ENCODE measurements around the gene DGKI. TPM values are rescaled to one million over a fixed set of nuclear protein-coding genes. Genes with fewer than 3 reads are reported as not detected.

The DGKI gene
- total RNA-seq, 2 experiments from 2014 or later = 1.8 to 2.2 TPM

DNA sequence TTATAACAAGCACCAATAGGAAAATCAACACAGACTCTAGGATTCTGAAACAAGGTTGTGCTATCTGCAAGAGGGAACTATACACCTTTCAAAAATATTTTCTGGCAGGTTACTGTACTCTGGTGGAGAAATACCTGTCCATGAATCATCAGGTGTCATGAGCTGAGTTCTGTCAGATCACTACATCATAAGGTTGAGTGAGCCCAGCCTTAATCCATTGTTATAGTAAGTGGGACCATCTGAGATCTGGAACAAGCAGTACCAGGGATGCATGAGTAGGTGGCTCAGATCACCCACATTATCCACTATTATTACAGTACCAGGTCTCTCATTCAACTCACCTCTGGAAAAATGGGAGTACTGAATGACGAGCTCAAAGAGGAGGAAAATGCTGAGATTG, 212.4 kb downstream of the DGKI start:
- DNase-seq = no peak
- Mint-ChIP-seq H3K27ac (no peak overlapping the region), H3K27me3 (no peaks in the 10 kb centered on the region), H3K4me3 (no peak overlapping the region), H3K9me3 (no peaks in the 10 kb centered on the region), H3K4me1 (no peaks in the 10 kb centered on the region), H3K36me3 (no peaks in the 10 kb centered on the region)

DNA sequence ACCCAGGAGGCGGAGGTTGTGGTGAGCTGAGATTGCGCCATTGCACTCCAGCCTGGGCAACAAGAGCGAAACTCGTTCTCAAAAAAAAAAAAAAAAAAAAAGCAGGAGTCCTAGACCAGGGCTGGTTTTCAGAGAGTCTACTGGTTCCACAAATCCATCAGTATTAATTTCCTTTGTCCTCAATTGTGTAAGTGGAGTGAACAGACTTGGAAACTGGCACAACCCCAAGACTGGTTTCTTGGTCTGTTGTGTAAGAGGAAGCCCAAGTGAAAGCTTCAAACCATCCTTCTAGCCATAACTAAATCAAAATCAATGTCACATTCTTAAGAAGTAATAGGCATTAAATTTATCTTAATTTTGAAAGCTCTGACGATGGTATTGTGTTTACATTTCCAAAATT, 213.6 kb downstream of the DGKI start:
- Mint-ChIP-seq H3K4me1 (no peaks in the 10 kb centered on the region), H3K27ac (no peak overlapping the region), H3K9me3 (no peaks in the 10 kb centered on the region), H3K36me3 (no peaks in the 10 kb centered on the region), H3K27me3 (no peaks in the 10 kb centered on the region), H3K4me3 (no peak overlapping the region)
- no peak for DNase-seq

DNA sequence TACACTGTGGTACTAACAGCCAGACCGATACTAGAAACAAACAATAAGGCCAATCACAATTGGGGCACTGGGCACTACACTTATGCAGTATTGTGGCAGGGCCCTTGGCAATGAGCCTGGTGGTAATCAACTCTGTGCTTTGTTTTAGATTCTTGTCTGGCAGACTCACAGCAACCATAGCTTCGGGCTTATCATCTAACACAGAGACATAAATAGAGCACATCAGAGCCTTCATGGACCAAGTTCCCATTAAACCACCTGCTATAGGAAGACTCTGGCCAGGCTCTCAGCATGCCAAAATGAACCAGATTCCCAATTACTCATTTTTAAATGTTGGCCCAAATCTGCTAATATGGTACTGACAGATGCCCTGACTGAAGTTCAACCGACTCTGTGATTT, 218.6 kb downstream of the DGKI start:
- H3K4me3 Mint-ChIP-seq = no peak overlapping the region
- H3K9me3 Mint-ChIP-seq = no peaks in the 10 kb centered on the region
- H3K36me3 Mint-ChIP-seq = no peaks in the 10 kb centered on the region
- peaks cover 3% of the 10 kb centered on the region for H3K4me1 Mint-ChIP-seq
- peaks cover 16% of the 10 kb centered on the region for H3K27me3 Mint-ChIP-seq
- no peak overlapping the region for H3K27ac Mint-ChIP-seq
- DNase-seq = no peak

DNA sequence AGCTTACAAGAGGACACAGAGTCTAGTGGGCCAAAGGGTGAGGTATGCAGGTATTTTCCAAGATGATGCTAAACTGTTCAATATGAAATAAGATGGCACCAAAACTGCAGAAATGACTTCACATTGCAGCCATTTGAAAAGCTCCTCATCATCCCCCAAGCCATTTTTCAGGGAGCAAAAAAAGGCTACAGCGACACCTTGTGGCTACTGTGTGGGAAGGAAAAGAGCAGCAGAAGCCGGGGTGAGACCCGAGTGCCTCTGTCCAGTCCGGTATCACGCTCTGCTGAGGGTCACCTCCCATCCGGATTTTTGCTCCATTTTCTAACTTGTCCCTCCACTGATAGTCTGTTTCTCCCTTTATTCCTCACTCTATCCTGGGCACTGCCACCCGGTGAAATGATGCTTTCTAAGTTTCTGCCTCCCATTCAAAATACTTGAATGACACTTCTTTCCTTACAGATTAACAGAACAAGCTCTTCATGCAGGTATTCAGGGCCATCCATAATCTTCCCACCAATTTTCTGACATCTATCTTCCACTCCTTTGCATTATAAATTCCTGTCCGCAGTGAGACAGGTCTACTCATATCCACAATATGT, 220.2 kb downstream of the DGKI start:
- no peaks in the 10 kb centered on the region for H3K9me3 Mint-ChIP-seq
- H3K4me1 Mint-ChIP-seq = peaks cover 3% of the 10 kb centered on the region
- no peaks in the 10 kb centered on the region for H3K36me3 Mint-ChIP-seq
- no peak overlapping the region for H3K27ac Mint-ChIP-seq
- H3K27me3 Mint-ChIP-seq = peaks cover 16% of the 10 kb centered on the region
- H3K4me3 Mint-ChIP-seq = no peak overlapping the region
- peak; percentile 21 for DNase-seq

DNA sequence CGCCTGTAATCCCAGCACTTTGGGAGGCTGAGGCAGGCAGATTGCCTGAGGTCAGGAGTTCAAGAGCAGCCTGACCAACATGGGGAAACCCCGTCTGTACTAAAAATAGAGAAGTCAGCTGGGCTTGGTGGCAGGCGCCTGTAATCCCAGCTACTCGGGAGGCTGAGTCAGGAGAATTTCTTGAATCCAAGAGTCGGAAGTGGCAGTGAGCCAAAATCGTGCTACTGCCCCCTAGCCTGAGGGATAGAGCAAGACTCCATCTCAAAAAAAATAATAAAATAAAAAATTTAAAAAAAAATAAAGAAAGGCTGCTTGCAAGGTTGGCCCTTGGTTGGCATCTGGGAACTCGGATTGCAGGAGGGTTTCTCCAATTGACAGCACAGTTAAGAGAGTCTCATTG, 221.6 kb downstream of the DGKI start:
- Mint-ChIP-seq H3K9me3 (no peaks in the 10 kb centered on the region), H3K4me3 (no peak overlapping the region), H3K27ac (no peak overlapping the region), H3K36me3 (no peaks in the 10 kb centered on the region), H3K4me1 (peaks cover 3% of the 10 kb centered on the region), H3K27me3 (peaks cover 16% of the 10 kb centered on the region)
- DNase-seq = no peak

DNA sequence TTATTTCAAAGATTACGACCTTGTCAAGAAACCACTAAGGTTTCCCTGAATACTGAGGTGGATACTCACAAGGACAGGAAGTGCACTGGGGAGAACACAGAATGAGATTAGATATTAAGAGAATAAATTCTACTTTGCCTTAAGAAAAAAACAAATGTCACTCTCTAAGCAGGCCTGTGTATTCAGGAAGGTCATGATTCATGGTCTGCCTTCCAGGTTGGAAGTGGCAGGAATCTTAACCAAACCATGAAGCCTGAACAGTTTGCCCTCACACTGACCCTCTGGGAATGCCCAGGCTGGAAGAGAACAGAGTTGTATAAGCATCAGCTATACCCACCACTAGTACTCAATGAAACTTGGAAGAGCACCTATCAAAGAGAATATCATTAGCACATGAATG, 227.6 kb downstream of the DGKI start:
- H3K27ac Mint-ChIP-seq = no peak overlapping the region

DNA sequence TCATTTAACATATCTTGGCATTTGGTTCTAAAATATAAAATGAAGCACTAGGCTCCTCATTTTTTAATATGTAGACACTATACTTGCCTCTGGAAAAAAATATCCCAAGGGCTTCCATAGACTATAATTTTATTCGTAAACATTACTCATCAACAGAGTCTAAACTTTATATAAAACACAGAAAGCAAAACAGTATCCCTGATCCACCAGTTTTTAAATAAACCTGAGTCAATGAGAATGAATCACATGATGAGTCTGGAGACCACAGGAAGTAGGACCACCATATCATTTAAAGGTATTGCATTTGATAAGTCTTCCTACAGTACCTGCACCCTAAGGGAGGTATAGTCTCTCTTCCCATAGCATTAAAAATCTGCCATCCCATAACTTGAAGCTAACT, 228.0 kb downstream of the DGKI start:
- no peaks in the 10 kb centered on the region for H3K36me3 Mint-ChIP-seq
- no peak for DNase-seq
- no peak overlapping the region for H3K27ac Mint-ChIP-seq
- no peak overlapping the region for H3K4me3 Mint-ChIP-seq
- H3K4me1 Mint-ChIP-seq = no peaks in the 10 kb centered on the region
- peaks cover 7% of the 10 kb centered on the region for H3K27me3 Mint-ChIP-seq
- H3K9me3 Mint-ChIP-seq = no peaks in the 10 kb centered on the region

More for the DNA sequence above, 227.6 kb downstream of the DGKI start:
- H3K9me3 Mint-ChIP-seq = no peaks in the 10 kb centered on the region
- no peak overlapping the region for H3K4me3 Mint-ChIP-seq
- H3K36me3 Mint-ChIP-seq = no peaks in the 10 kb centered on the region
- DNase-seq = no peak
- H3K4me1 Mint-ChIP-seq = no peaks in the 10 kb centered on the region
- H3K27me3 Mint-ChIP-seq = peaks cover 7% of the 10 kb centered on the region

DNA sequence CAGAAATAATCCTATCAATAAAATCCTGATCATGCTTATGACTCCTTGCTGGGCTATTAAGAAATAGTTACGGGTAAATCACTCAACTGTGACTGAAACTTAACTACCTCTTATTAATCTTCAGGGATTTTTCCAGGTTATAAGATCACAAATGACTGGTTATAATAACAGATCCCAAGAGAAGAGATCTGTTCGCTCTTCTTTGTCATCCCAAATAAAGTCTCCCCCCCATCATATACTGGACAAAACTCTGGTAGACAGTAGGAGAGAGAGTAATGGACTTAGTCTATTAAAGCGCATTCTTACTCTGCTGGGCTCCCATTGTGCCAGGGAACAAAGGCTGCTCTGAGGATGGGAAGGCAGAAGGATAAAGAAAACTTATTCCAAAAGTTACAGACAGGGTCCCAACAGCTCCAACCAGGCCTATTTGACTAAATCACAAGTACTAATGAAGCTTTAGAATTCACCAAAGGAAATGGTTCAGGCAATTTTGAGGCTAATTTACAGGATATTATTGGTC, 233.7 kb downstream of the DGKI start:
- Mint-ChIP-seq H3K27me3 (peaks cover 19% of the 10 kb centered on the region), H3K36me3 (no peaks in the 10 kb centered on the region), H3K9me3 (no peaks in the 10 kb centered on the region), H3K4me1 (no peaks in the 10 kb centered on the region), H3K27ac (no peak overlapping the region), H3K4me3 (no peak overlapping the region)
- no peak for DNase-seq

DNA sequence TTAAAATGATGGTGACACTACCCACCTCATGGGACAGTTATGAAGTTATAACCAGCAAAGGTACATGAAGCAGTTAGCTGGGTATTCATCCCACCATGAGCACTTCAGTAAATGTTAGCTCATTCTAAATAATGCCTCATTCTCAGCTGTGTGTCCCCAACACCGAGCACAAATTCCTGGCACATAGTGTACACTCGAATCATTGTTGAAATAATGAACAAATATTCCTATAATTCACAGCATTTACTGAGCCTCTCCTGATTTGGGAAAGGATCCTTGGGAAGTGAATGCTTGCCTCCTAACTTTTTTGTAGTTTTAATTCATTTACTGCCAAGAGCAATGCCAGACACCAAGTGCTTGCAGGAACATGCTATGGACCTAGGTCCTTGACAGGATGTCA, 235.2 kb downstream of the DGKI start:
- Mint-ChIP-seq H3K4me1 (no peaks in the 10 kb centered on the region), H3K27ac (no peak overlapping the region), H3K4me3 (no peak overlapping the region), H3K36me3 (no peaks in the 10 kb centered on the region), H3K9me3 (no peaks in the 10 kb centered on the region), H3K27me3 (peaks cover 12% of the 10 kb centered on the region)
- DNase-seq = no peak

DNA sequence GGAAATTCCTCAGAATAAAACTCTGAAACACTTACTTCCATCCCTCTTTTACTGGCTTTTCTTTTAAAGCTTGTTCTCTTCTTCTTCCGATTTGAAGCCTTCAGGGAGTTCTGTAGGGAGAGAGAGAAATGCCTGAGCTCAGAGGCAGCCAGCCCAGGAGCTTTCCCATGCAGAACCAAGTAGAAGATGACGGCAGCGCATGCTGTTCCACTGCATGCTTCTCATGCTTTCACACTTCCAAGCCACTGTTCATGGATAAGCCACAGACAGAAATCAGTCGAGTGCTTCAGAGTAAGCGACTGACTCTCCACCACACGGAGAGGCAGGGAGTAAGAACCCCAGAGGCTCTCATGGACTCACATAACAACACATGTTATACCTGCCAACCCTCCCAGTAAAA, 237.3 kb downstream of the DGKI start:
- Mint-ChIP-seq H3K36me3 (no peaks in the 10 kb centered on the region), H3K4me3 (no peak overlapping the region), H3K27me3 (peaks cover 18% of the 10 kb centered on the region), H3K9me3 (no peaks in the 10 kb centered on the region), H3K4me1 (no peaks in the 10 kb centered on the region), H3K27ac (no peak overlapping the region)
- no peak for DNase-seq

DNA sequence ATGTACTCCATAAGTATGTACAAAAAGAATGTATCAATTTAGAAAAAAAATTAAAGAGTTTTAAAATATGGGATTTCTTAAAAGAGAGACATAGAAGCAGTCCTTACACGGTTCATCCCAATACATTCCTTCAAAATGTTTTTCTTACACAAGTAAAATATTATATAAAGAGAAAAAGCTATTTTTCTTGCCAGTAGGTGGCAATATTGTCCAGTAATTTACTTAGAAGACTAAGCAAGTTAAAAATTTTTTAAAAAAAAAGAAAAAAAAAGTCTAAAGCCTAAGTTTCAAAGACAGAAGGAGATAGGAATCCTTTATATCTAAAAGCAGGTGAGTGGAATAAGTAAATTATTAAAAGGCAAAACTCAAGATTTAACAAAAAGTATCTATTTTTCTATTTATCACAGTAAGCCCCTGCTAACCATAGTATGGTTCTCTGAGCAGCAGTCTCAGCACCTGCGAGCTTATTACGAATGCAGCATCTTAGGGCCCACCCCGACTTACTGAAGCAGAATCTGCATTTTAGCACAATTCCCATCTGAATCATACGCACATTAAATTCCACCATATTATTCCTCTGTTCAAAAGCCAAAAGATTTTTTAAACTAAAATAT, 240.6 kb downstream of the DGKI start:
- peaks cover 14% of the 10 kb centered on the region for H3K27me3 Mint-ChIP-seq
- no peak overlapping the region for H3K27ac Mint-ChIP-seq

DNA sequence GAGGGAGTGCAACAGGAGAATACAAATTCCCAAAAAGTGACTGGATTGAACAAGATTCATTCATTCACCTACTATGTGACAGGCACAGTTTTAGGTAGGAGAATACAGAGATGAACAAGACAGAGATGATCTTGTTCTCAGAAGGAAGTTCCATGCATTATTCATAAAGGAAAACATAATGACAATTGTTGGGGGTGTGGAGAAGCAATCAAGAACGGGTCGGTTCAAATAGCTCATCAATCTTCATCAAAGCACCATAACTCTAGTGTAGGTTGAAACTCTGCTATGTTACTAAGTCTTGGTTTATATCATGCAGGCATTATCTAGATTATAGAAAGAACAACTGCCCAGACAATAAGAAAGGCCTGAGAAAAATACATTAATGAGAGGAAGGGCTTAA, 243.7 kb downstream of the DGKI start:
- H3K4me3 Mint-ChIP-seq = no peak overlapping the region
- no peaks in the 10 kb centered on the region for H3K9me3 Mint-ChIP-seq
- H3K36me3 Mint-ChIP-seq = no peaks in the 10 kb centered on the region
- no peak overlapping the region for H3K27ac Mint-ChIP-seq
- no peaks in the 10 kb centered on the region for H3K4me1 Mint-ChIP-seq
- DNase-seq = no peak
- peaks cover 9% of the 10 kb centered on the region for H3K27me3 Mint-ChIP-seq

More for the DNA sequence above, 240.6 kb downstream of the DGKI start:
- no peaks in the 10 kb centered on the region for H3K9me3 Mint-ChIP-seq
- no peaks in the 10 kb centered on the region for H3K36me3 Mint-ChIP-seq
- no peak overlapping the region for H3K4me3 Mint-ChIP-seq
- DNase-seq = no peak
- H3K4me1 Mint-ChIP-seq = no peaks in the 10 kb centered on the region

DNA sequence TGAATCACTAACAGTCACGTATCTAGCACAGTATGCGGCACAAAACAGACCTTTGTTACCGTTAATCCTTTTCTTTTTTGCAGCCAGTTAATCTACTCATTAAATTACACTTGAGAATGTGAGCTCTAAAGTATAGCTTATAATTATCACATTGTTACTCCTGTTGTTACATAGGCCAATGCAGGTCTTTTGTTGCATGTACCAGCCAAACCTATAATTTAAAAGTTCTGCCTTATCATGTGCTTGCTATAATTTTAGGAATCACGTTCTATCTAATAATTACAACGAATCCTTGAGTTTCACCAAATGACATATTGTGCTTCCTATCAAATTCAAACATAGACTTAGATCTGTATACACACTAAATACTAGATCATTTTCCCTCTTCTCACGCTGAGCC, 245.1 kb downstream of the DGKI start:
- no peak overlapping the region for H3K4me3 Mint-ChIP-seq
- H3K27ac Mint-ChIP-seq = no peak overlapping the region
- no peaks in the 10 kb centered on the region for H3K9me3 Mint-ChIP-seq
- H3K36me3 Mint-ChIP-seq = no peaks in the 10 kb centered on the region
- H3K4me1 Mint-ChIP-seq = no peaks in the 10 kb centered on the region
- no peak for DNase-seq
- peaks cover 15% of the 10 kb centered on the region for H3K27me3 Mint-ChIP-seq

DNA sequence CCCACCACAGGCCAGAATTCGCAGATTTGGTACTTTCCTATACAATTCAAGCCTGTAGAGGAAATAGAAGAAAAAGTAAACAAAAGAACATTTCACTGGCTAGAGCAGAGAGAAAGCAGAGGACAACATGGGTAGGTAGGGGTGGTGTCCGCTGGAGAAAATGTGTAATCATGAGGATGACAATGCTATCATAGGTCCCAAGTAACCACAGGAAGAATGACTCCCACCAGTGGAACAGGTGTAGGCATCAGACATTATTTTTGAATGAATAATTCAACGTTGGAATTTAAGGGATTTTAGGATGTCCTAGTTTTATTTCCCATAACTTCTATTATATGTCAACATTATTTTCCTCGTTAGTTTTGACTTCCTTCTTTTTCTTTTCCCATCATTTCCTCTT, 248.9 kb downstream of the DGKI start:
- H3K9me3 Mint-ChIP-seq = no peaks in the 10 kb centered on the region
- H3K4me1 Mint-ChIP-seq = no peaks in the 10 kb centered on the region
- no peak overlapping the region for H3K4me3 Mint-ChIP-seq
- no peak overlapping the region for H3K27ac Mint-ChIP-seq
- peaks cover 19% of the 10 kb centered on the region for H3K27me3 Mint-ChIP-seq
- DNase-seq = no peak
- no peaks in the 10 kb centered on the region for H3K36me3 Mint-ChIP-seq

DNA sequence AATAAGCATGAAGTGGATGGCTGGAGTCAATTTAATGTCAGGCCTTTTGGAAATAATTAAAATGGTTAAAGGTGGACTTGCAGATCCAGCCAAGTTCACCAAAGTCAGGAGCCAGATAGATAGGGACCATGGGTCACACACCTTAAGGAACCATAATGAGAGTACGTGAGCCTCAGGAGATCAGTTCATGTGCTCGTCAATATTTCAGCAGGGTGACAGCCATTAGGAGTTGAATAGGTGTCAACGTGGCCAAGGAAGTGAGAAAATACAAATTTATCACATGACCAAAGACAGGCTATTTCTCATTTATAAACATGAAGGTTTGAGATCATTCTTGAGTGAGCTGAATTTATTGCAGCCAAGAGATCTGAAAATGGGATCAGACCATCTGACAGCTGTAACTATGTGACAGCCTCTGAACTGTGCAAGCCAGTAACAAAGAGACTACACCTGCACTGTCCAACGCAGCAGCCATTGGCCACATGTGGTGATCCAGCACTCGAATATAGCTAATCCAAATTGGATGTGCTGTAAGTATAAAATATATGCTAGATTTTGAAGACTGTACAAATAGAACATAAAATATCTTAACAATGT, 253.6 kb downstream of the DGKI start:
- H3K4me1 Mint-ChIP-seq = no peaks in the 10 kb centered on the region
- H3K4me3 Mint-ChIP-seq = no peak overlapping the region
- no peaks in the 10 kb centered on the region for H3K9me3 Mint-ChIP-seq
- peaks cover 21% of the 10 kb centered on the region for H3K27me3 Mint-ChIP-seq
- no peak for DNase-seq
- no peaks in the 10 kb centered on the region for H3K36me3 Mint-ChIP-seq
- H3K27ac Mint-ChIP-seq = no peak overlapping the region

Data from activated naive CD8-positive, alpha-beta T cell treated with anti-CD3 and anti-CD28 coated beads for 36 hours (primary cell).